Activated CD4-positive, alpha-beta T cell treated with anti-CD3 and anti-CD28 coated beads for 36 hours (primary cell): ENCODE results near the gene ACSF2. TPM values are rescaled to one million over a fixed set of nuclear protein-coding genes. Genes with fewer than 3 reads are reported as not detected.

Experiments
- ATAC-seq: fragments of 200-7000 bp; cut with Tn5 transposase; one replicate; pipeline ENCODE4 v1.10.0; 2021; ENCODE audit warnings: mild to moderate bottlenecking, moderate library complexity
- CTCF ChIA-PET: fragments of 350-600 bp; sonication (Branson Sonifier 250); formaldehyde crosslinking; loops from one replicate; lab custom pipeline; 2021; ENCODE audit warnings: antibody characterized with exemption; lab: Charles Lee
- POLR2A ChIA-PET: fragments of 350-600 bp; sonication (Branson Sonifier 250); formaldehyde crosslinking; loops from one replicate; lab custom pipeline; 2021; ENCODE audit warnings: antibody characterized with exemption, inconsistent platforms; lab: Charles Lee
- DNase-seq: peaks from one replicate; pipeline ENCODE4 v3.0.0-alpha.2; 2020
- H3K27ac Mint-ChIP-seq: one replicate; pipeline ENCODE4 v1.8.0; 2021; ENCODE audit warnings: mixed read lengths
- H3K27me3 Mint-ChIP-seq: one replicate; pipeline ENCODE4 v1.8.0; 2021; ENCODE audit warnings: mixed read lengths
- H3K36me3 Mint-ChIP-seq: one replicate; pipeline ENCODE4 v1.8.0; 2021; ENCODE audit warnings: low read depth, mixed read lengths
- H3K4me1 Mint-ChIP-seq: one replicate; pipeline ENCODE4 v1.8.0; 2021; ENCODE audit warnings: mixed read lengths
- H3K4me3 Mint-ChIP-seq: one replicate; pipeline ENCODE4 v1.8.0; 2021; ENCODE audit warnings: mild to moderate bottlenecking, moderate library complexity, mixed read lengths
- H3K9me3 Mint-ChIP-seq: one replicate; pipeline ENCODE4 v1.8.0; 2021; ENCODE audit warnings: low read depth, mixed read lengths
- intact Hi-C, 2 experiments: fragments of 100-400 bp; cut with DNase I in 1 of 2; cut with micrococcal nuclease in 1 of 2; formaldehyde crosslinking; loops; one replicate each; pipeline versions ENCODE4 v1.14.2 to v1.15.1; 2022 to 2024; cut with DNase I, micrococcal nuclease
- total RNA-seq, 2 experiments: library from RNA; stranded (reverse); gene quantifications; one replicate each; pipeline ENCODE4 v1.2.3, GENCODE V29; 2021

ACSF2 gene
- total RNA-seq, 2 experiments from 2014 or later = 15.0 to 15.7 TPM

DNA sequence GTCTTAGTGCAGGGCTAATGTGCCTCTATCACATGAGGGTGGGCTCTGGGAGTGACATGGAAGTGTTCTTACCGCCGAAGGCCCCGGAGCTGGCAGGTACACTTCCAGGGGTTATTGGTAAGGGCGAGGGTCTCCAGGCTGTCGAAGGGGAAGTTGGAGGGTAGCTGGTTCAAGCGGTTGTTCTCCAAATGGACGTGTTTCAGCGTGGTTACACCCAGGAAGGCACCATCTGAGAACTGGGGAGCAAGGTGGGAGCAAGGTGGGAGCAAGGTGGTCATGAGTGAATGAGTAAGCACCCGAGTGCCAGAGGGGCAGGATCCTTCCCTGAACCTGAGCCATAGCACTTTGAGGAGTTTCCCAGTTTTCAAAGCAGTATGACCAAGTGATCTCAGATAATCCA, 39.6 kb downstream of the ACSF2 start:
- CTCF ChIA-PET = interaction anchor here (0.8 to 1.0 kb wide), 2 partner anchors 10 to 104 kb away, joined by 3 to 4 read pairs; no protein-coding TSS in a partner anchor
- DNase-seq (no peak), ATAC-seq (no peak)
- POLR2A ChIA-PET = interaction anchor here (0.5 kb wide), 1 partner anchor 154 kb away, joined by 5 read pairs; no protein-coding TSS in a partner anchor
- H3K9me3 Mint-ChIP-seq = no peaks in the 10 kb centered on the region
- H3K4me3 Mint-ChIP-seq = no peak overlapping the region
- intact Hi-C loops = no loop called here
- H3K4me1 Mint-ChIP-seq = peaks cover 2% of the 10 kb centered on the region
- no peak overlapping the region for H3K27ac Mint-ChIP-seq
- peaks cover 12% of the 10 kb centered on the region for H3K27me3 Mint-ChIP-seq
- no peaks in the 10 kb centered on the region for H3K36me3 Mint-ChIP-seq

DNA sequence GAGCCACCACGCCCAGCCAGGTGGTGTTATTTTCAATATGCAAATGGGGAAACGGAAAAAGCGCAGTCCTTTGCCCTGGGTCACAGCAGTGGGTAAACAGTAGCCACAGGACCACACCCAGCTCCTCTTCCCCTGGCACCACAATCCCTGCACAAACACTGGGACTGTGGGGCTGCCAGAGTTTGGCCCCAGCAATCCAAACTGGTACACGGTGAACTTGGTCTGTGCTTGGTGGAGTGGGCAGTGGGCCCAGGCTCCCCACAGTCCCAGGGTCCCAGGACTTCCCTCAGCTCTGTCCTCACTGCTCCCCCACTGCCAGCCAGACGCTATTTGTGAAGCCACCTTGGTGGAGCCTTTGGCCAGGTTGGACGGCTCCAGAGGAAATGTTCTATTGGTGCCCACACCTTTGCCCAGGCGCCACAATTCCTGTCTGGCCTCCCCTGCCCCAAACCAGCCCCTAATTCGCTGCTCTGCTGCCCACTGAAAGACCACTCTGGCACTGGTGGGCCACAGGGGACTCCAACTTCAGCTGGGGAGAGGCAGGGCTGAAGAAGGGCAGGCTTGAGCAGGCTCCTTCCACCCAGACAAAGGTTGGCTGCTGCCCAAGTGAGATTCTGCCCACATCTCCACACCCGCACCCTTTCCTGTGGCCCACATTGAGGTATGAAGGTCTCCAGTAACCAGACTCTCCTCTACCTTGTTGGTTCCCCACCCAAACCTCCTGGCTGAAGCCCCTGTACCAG, 40.5 kb downstream of the ACSF2 start:
- no peaks in the 10 kb centered on the region for H3K9me3 Mint-ChIP-seq
- peaks cover 12% of the 10 kb centered on the region for H3K27me3 Mint-ChIP-seq
- intact Hi-C loops = no loop called here
- POLR2A ChIA-PET = interaction anchor here (0.5 kb wide), 1 partner anchor 153 kb away, joined by 5 read pairs; no protein-coding TSS in a partner anchor
- ATAC-seq (no peak), DNase-seq (no peak)
- H3K27ac Mint-ChIP-seq = no peak overlapping the region
- CTCF ChIA-PET = interaction anchor here (0.6 to 1.0 kb wide), 3 partner anchors 9 to 13 kb away, joined by 3 to 5 read pairs (median 3); partner anchors contain the start of gene RSAD1
- no peak overlapping the region for H3K4me3 Mint-ChIP-seq
- peaks cover 2% of the 10 kb centered on the region for H3K4me1 Mint-ChIP-seq
- H3K36me3 Mint-ChIP-seq = no peaks in the 10 kb centered on the region

DNA sequence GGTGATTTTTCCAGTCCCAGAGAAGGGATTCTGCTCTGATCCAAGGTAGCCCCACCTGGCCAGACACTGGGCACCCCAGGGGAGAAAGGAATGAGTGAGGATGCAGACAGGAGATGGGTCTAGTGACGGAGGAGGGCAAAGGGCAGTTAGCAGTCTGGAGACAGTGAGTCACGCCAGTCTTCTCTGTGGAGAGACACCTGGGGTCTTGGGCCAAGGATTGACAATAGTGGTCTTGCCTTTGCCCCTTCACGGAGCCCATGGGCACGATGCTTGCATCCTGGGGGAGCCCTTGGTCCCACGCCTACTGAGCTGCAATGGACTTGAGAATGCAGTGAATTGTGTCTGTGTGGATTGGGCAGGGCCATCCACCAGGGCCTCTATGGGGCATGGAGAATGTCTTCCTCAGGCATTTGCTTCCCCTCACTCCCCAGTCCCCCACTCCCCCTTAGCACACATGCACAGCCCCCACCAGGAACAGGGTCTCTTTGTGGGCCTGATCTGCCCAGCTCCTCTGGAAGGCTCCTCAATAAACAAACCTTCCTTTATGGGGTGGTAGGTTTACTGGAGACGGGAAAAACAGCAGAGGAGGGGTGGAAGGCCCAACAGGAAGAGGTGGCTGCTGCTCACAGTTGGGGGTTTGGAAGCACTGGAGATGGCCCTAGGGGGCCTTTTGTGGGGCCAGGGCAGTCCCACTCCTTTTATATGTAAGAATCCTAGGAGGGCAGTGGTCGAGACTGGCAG, 41.3 kb downstream of the ACSF2 start:
- Mint-ChIP-seq H3K4me1 (peaks cover 2% of the 10 kb centered on the region), H3K4me3 (no peak overlapping the region), H3K36me3 (no peaks in the 10 kb centered on the region), H3K27ac (no peak overlapping the region), H3K9me3 (no peaks in the 10 kb centered on the region), H3K27me3 (peaks cover 12% of the 10 kb centered on the region)
- no peak for ATAC-seq
- CTCF ChIA-PET = interaction anchor here (0.7 to 1.0 kb wide), 4 partner anchors 12 to 237 kb away, joined by 3 to 6 read pairs (median 4); partner anchors contain the start of gene LRRC59
- DNase-seq = no peak
- POLR2A ChIA-PET = no interaction called here
- intact Hi-C loops = no loop called here

DNA sequence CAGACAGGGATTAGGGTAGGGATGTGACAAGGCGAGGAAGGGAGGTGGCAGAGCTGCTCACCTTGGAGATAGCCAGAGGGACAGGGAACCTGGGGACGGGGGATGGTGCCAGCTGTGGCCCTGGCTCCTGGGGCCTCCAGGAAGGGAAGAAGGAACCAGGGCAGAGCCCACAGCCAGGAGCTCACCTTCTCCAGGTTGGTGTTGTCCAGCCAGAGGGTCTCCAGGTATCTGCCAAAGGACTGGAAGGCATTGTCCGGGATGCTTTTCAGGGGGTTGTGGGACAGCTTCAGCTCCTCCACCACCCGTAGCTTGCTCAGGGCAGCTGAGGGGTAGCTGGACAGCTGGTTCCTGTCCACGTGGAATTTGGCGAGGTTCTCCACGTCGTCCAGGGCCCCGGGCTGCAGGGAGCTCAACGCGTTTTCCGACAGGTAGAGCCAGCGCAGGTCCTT, 41.9 kb downstream of the ACSF2 start:
- H3K9me3 Mint-ChIP-seq = no peaks in the 10 kb centered on the region
- no peaks in the 10 kb centered on the region for H3K36me3 Mint-ChIP-seq
- peaks cover 12% of the 10 kb centered on the region for H3K27me3 Mint-ChIP-seq
- POLR2A ChIA-PET = no interaction called here
- no peak overlapping the region for H3K4me3 Mint-ChIP-seq
- intact Hi-C loops = no loop called here
- CTCF ChIA-PET = interaction anchor here (0.7 to 1.0 kb wide), 4 partner anchors 11 to 236 kb away, joined by 3 to 6 read pairs (median 4); partner anchors contain the start of gene LRRC59
- no peak for ATAC-seq
- H3K27ac Mint-ChIP-seq = no peak overlapping the region
- DNase-seq = no peak
- peaks cover 2% of the 10 kb centered on the region for H3K4me1 Mint-ChIP-seq

DNA sequence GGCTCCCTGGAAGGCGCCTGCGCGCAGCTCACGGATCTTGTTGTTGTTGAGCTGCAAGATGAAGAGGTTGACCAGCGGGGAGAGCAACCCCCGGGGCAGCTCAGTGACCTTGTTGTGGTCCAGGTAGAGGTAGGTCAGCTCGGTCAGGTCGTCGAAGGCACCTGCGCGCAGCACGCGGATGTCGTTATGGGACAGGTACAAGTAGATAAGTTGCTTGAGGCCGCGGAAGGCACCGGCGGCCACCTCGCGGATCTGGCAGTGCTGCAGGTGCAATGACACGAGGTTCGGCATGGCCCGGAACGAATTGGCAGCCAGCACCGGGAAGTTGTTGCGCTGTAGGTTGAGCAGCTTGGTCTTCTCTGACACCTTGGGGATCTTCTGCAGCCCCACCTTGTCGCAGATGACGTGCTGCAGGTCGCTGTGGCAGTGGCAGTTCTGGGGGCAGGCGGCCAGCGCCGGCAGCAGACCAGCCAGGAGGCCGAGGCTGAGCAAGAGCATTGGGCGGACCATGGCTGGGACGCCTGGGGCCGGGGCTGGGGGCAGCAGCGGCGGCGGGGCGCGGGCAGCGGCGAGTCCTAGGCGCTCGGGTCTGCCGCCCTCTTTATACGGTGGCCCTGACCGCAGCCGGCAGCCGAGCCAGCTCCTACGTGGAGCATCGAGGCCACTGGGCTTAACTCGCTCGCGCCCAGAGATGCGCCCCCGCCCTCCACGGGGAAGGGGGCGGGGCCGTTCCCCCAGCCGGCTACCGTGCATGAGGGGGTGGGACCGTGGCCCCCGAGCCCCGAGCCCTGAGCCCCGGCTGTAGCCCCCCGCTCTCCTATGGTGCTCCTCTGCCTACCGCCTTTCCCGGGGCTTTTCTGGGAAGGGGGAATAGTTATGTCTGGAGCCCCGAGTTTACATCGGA, 42.5 kb downstream of the ACSF2 start, which contains the start of gene CHAD:
TSS of gene CHAD (minus strand) at position 577 of the 904 bp plus-strand sequence. CDS start at position 510, 67 bp downstream.
- DNase-seq (peak; percentile 30), ATAC-seq (peak; percentile 49)
- H3K27ac Mint-ChIP-seq = no peak within 1 kb of the TSS
- ChIA-PET POLR2A (no interaction called here), CTCF (interaction anchor here (0.6 to 1.0 kb wide), 4 partner anchors 11 to 235 kb away, joined by 3 to 6 read pairs (median 4); no protein-coding TSS in a partner anchor)
- peaks cover 12% of the 10 kb centered on the region for H3K27me3 Mint-ChIP-seq
- intact Hi-C loops = no loop called here
- H3K9me3 Mint-ChIP-seq = no peaks in the 10 kb centered on the region
- H3K4me3 Mint-ChIP-seq = no peak within 1 kb of the TSS
- peaks cover 2% of the 10 kb centered on the region for H3K4me1 Mint-ChIP-seq
- no peaks in the 10 kb centered on the region for H3K36me3 Mint-ChIP-seq

DNA sequence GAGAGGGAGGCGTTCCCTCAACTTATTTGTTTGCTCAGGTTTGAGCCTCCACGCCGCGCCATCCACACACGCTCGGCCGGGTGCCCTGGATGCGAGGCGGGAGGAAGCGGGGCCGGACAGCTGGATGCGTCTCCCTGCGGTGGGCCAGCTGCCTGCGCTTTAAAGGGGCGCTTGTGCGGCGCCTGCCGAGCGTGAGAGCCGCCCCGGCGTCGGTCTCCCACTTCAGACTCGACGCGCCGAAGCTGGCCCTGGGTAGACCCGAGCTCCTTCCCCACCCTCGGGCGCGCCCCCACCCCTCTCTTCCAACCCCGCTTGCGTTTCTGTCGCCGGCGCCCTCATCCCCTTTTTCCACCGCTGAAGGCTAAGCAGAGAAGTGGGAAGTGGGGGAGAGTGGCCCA, 43.2 kb downstream of the ACSF2 start:
- Mint-ChIP-seq H3K4me1 (peaks cover 2% of the 10 kb centered on the region), H3K36me3 (no peaks in the 10 kb centered on the region), H3K27me3 (peaks cover 12% of the 10 kb centered on the region), H3K27ac (no peak overlapping the region), H3K9me3 (no peaks in the 10 kb centered on the region), H3K4me3 (no peak overlapping the region)
- DNase-seq (no peak), ATAC-seq (no peak)
- intact Hi-C loops = no loop called here
- ChIA-PET CTCF (no interaction called here), POLR2A (no interaction called here)

DNA sequence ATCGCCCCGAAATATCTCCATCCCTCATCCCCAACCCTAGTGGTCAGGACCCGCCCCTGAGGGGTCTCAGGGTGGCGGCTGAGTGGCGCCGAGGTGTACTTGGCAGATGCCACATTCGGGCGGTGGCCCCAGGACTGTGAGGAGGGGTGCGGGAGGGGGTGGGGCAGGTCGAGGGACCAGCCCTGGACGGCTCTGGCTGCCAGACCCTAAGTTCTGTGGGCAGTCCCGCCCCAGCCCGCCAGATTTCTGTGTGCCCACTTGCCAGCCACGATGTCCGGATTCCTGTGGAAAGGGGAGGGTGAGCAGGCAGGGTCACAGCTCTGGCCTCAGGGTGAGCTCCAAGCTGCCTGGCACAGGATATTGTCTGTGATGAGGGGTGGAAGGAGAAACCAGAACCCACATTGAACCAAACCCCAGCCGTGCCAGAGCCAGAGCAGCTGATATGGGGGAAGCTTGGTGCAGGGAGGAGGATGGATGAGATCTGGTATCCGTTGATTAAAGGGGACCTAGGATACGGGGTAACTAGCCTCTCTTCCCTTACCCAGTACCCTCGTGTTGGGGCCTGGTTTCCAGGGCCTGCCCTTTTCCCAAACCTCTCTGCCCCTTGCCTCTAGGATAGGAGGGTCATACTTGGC, 43.8 kb downstream of the ACSF2 start:
- CTCF ChIA-PET = interaction anchor here (1.1 kb wide), 1 partner anchor 10 kb away, joined by 3 read pairs; no protein-coding TSS in a partner anchor
- no peaks in the 10 kb centered on the region for H3K36me3 Mint-ChIP-seq
- POLR2A ChIA-PET = no interaction called here
- H3K4me3 Mint-ChIP-seq = no peak overlapping the region
- no peak overlapping the region for H3K27ac Mint-ChIP-seq
- no peak for ATAC-seq
- intact Hi-C loops = no loop called here
- no peak for DNase-seq
- H3K4me1 Mint-ChIP-seq = peaks cover 2% of the 10 kb centered on the region
- H3K9me3 Mint-ChIP-seq = no peaks in the 10 kb centered on the region
- H3K27me3 Mint-ChIP-seq = peaks cover 12% of the 10 kb centered on the region

DNA sequence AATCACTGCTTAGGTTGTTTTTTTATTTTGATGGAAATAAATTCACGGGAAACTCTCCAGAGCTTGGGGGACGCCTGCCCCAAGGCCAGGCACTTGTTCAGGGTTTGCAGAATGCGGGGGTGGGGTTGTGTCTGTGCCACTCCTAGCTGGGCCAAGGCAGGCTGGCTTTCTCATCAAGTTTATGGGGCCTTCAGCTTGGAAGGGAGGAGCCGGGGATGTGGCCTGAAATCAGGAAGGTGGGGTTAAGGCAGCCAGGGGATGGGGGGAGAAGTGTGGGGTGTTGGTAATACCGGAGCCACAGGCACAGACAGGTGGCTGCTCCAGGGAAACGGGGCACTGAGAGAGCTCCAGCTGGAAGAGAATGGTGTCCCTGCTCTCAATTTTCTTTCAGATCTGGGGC, 44.4 kb downstream of the ACSF2 start:
- Mint-ChIP-seq H3K4me1 (peaks cover 2% of the 10 kb centered on the region), H3K27me3 (peaks cover 12% of the 10 kb centered on the region), H3K27ac (no peak overlapping the region), H3K36me3 (no peaks in the 10 kb centered on the region), H3K4me3 (no peak overlapping the region), H3K9me3 (no peaks in the 10 kb centered on the region)
- DNase-seq (no peak), ATAC-seq (no peak)
- ChIA-PET CTCF (interaction anchor here (1.1 kb wide), 1 partner anchor 9 kb away, joined by 3 read pairs; no protein-coding TSS in a partner anchor), POLR2A (no interaction called here)
- intact Hi-C loops = no loop called here

DNA sequence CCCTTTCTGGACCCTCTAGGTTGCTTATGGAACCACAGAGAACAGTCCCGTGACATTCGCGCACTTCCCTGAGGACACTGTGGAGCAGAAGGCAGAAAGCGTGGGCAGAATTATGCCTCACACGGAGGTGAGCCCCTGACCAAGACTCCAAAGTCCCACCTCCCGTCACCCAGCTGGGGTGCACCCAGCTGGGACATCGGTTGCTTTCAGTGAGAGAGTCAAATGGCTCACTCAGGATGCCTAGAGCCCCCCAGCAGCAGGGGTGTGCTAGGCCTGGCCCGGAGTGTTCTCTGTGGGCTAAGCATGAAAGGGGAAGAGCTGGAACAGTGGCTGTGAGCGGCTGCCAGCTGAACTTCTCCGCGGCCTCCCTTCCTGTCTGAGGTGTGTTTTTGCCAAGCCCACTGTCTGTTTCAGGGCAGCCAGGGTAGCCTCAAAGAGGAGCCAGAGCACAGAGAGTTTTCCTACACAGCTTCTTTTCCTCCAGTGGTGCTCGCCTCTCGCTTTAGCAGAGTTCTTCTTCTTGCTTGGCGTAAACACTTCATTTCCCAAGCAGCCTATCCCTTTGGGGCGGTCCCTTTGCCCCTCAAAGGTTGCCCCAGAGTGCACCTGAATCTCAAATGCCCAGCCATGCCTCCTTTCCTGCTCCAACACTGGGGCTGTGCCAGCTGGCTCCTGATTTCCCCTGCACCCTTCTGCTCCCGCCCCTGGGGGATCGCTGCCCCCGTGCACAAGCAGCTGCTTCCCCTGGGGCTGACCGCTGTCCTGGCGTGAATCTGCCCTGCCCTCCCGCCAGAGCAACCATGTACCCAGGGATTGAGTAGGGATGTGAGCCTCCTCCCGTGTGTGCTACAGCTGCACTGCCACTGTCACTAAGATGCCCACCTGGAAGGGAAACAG, 45.2 kb downstream of the ACSF2 start:
- Mint-ChIP-seq H3K36me3 (no peaks in the 10 kb centered on the region), H3K27me3 (peaks cover 12% of the 10 kb centered on the region), H3K27ac (no peak overlapping the region), H3K4me3 (no peak overlapping the region), H3K9me3 (no peaks in the 10 kb centered on the region), H3K4me1 (peaks cover 2% of the 10 kb centered on the region)
- intact Hi-C loops = no loop called here
- no peak for ATAC-seq
- CTCF ChIA-PET = interaction anchor here (0.6 to 1.8 kb wide), 6 partner anchors 8 to 198 kb away, joined by 3 to 5 read pairs (median 3); no protein-coding TSS in a partner anchor
- POLR2A ChIA-PET = no interaction called here
- no peak for DNase-seq
